ENCODE results near the gene JUP.
"Not testable (repeated sequence)": the region's sequence is repeated elsewhere in the genome, so short reads cannot be mapped to it uniquely, and the experiment has no call there.

The JUP gene

GRCh38 chr17:41786227-41787020 lies at the start of gene JUP:
JUP (minus strand) TSS chr17:41786711; CDS start chr17:41771854, 14,857 bp downstream.
- TF ChIP-seq CTCF (IDR thresholded peaks at IDR 0.05; ENCODE audit: insufficient read depth, low read length, missing control alignments), result peak; percentile 37
- POLR2A ChIA-PET, result interaction anchor here (0.7 to 2.2 kb wide), 5 partner anchors 9 to 98 kb away, joined by 3 to 12 read pairs (median 4); partner anchors contain the start of genes EIF1 and HAP1
- DNase-seq (ENCODE audit: low read depth, low spot score), result peak; percentile 89
- H3K4me3 ChIP-seq (ENCODE audit: low read depth, low read length), result peak within 1 kb of the TSS; percentile 61
- CTCF ChIA-PET, result interaction anchor here (0.7 to 3.5 kb wide), 16 partner anchors 8 to 173 kb away, joined by 3 to 52 read pairs (median 5); no protein-coding TSS in a partner anchor

GRCh38 chr17:41835800-41836549 lies 49.5 kb upstream of the JUP start, which contains the start of gene NT5C3B:
NT5C3B (minus strand) TSS chr17:41836232; CDS start chr17:41836193, 39 bp downstream.
- CTCF ChIA-PET, result no interaction called here
- POLR2A ChIA-PET, result interaction anchor here (0.6 to 1.3 kb wide), 2 partner anchors 29 kb away, joined by 3 to 6 read pairs; partner anchors contain the start of gene KLHL11
- H3K4me3 ChIP-seq (ENCODE audit: low read depth, low read length), result peak within 1 kb of the TSS; percentile 80
- TF ChIP-seq CTCF (IDR thresholded peaks at IDR 0.05; ENCODE audit: insufficient read depth, low read length, missing control alignments), result no peak
- DNase-seq (ENCODE audit: low read depth, low spot score), result no peak

- POLR2A ChIA-PET, result interaction anchor here (1.3 kb wide), 1 partner anchor 30 kb away, joined by 6 read pairs; the partner anchor contains the start of gene KLHL11
- CTCF ChIA-PET, result interaction anchor here (0.6 to 1.2 kb wide), 4 partner anchors 12 to 98 kb away, joined by 3 to 4 read pairs (median 3); no protein-coding TSS in a partner anchor
- TF ChIP-seq CTCF (IDR thresholded peaks at IDR 0.05; ENCODE audit: insufficient read depth, low read length, missing control alignments), result no peak
- H3K4me3 ChIP-seq (ENCODE audit: low read depth, low read length), result peak overlapping the region; percentile 80
- DNase-seq (ENCODE audit: low read depth, low spot score), result no peak
Measured at GRCh38 chr17:41835214-41835799, 48.8 kb upstream of the JUP start.

- POLR2A ChIA-PET; DNase-seq (ENCODE audit: low read depth, low spot score); H3K4me3 ChIP-seq (ENCODE audit: low read depth, low read length): not testable (repeated sequence)
- CTCF ChIA-PET, result interaction anchor here (1.0 to 1.7 kb wide), 3 partner anchors 8 to 129 kb away, joined by 3 to 6 read pairs (median 3); partner anchors contain the start of gene P3H4
Measured at GRCh38 chr17:41829961-41830360, 43.5 kb upstream of the JUP start.

GRCh38 chr17:41825175-41825845 lies 38.8 kb upstream of the JUP start:
- H3K4me3 ChIP-seq (ENCODE audit: low read depth, low read length), result no peak overlapping the region
- no peak for TF ChIP-seq CTCF (IDR thresholded peaks at IDR 0.05; ENCODE audit: insufficient read depth, low read length, missing control alignments)
- ChIA-PET POLR2A (interaction anchor here (2.0 kb wide), 1 partner anchor 13 kb away, joined by 8 read pairs; the partner anchor contains the start of genes FKBP10 and P3H4), CTCF (interaction anchor here (0.8 to 1.3 kb wide), 5 partner anchors 11 to 88 kb away, joined by 3 to 6 read pairs (median 4); partner anchors contain the start of gene P3H4)
- no peak for DNase-seq (ENCODE audit: low read depth, low spot score)

- H3K4me3 ChIP-seq (ENCODE audit: low read depth, low read length), result no peak overlapping the region
- ChIA-PET POLR2A (interaction anchor here (1.1 to 2.0 kb wide), 2 partner anchors 12 to 13 kb away, joined by 3 to 8 read pairs; partner anchors contain the start of genes FKBP10 and P3H4), CTCF (interaction anchor here (0.8 to 1.4 kb wide), 2 partner anchors 13 to 23 kb away, joined by 3 to 6 read pairs; partner anchors contain the start of gene P3H4)
- no peak for TF ChIP-seq CTCF (IDR thresholded peaks at IDR 0.05; ENCODE audit: insufficient read depth, low read length, missing control alignments)
- no peak for DNase-seq (ENCODE audit: low read depth, low spot score)
Measured at GRCh38 chr17:41824086-41824485, 37.6 kb upstream of the JUP start.

All from AG04449 (cell line).